ENCODE measurements around the gene VDR.

DNA sequence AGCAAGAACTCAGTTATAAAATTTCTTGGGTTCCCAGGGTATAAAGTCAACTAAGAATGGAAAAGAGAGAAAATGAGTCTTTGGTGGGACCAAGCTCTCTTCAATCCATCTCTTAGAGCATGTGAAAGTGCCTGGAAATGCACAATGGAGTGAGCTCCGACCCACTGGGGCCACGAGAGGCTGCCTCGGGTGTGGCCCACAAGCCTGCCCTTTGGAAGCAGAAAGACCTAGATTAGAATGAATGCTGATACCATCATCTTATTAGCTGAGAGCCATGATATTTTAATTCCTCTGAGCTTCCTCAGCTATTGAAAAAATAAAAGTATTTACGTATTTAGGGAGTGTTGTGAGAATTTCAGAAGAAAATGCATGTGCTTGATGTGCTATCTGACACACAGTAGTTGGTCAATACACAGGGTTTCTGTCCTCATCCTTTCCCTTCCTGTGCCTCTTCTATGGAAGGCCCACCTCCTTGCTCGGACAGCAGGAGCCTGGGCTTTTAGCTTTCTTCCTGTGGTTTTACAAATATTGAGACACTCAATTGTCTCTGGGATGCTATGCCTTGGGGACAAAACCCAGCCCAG lies 42.5 kb downstream of the VDR start:
- TF ChIP-seq, protein P1, sequence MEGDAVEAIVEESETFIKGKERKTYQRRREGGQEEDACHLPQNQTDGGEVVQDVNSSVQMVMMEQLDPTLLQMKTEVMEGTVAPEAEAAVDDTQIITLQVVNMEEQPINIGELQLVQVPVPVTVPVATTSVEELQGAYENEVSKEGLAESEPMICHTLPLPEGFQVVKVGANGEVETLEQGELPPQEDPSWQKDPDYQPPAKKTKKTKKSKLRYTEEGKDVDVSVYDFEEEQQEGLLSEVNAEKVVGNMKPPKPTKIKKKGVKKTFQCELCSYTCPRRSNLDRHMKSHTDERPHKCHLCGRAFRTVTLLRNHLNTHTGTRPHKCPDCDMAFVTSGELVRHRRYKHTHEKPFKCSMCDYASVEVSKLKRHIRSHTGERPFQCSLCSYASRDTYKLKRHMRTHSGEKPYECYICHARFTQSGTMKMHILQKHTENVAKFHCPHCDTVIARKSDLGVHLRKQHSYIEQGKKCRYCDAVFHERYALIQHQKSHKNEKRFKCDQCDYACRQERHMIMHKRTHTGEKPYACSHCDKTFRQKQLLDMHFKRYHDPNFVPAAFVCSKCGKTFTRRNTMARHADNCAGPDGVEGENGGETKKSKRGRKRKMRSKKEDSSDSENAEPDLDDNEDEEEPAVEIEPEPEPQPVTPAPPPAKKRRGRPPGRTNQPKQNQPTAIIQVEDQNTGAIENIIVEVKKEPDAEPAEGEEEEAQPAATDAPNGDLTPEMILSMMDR (IDR thresholded peaks at IDR 0.05) = no peak
- TF ChIP-seq POLR2A (IDR thresholded peaks at IDR 0.05) = no peak

Measured in uterus (tissue), 2 donors.